Measurements from ENCODE around the gene ZNF469. TPM values are rescaled to one million over a fixed set of nuclear protein-coding genes. Genes with fewer than 3 reads are reported as not detected.

The ZNF469 gene
- total RNA-seq, 1 donor from 2014 or later: under 0.01 TPM

GRCh38 chr16:88413231-88413630, 30.5 kb downstream of the ZNF469 start:
- TF ChIP-seq CTCF (IDR thresholded peaks at IDR 0.05; ENCODE audit: insufficient read depth, low read length, severe bottlenecking): no peak
- DNase-seq (ENCODE audit: low read depth) (no peak), FAIRE-seq (no peak)
- Histone ChIP-seq H3K4me3 (ENCODE audit: low read depth, low read length) (no peak overlapping the region), H3K36me3 (ENCODE audit: control insufficient read depth, insufficient read depth, low read length) (no peaks in the 10 kb centered on the region), H3K27me3 (ENCODE audit: control insufficient read depth, insufficient read depth, low read length) (no peaks in the 10 kb centered on the region)

GRCh38 chr16:88413631-88414030, 30.9 kb downstream of the ZNF469 start:
- no peak for DNase-seq (ENCODE audit: low read depth)
- Histone ChIP-seq H3K36me3 (ENCODE audit: control insufficient read depth, insufficient read depth, low read length) (no peaks in the 10 kb centered on the region), H3K27me3 (ENCODE audit: control insufficient read depth, insufficient read depth, low read length) (no peaks in the 10 kb centered on the region), H3K4me3 (ENCODE audit: low read depth, low read length) (no peak overlapping the region)
- FAIRE-seq: no peak
- no peak for TF ChIP-seq CTCF (IDR thresholded peaks at IDR 0.05; ENCODE audit: insufficient read depth, low read length, severe bottlenecking)

GRCh38 chr16:88414521-88415380, 32.0 kb downstream of the ZNF469 start:
- no peak for TF ChIP-seq CTCF (IDR thresholded peaks at IDR 0.05; ENCODE audit: insufficient read depth, low read length, severe bottlenecking)
- Histone ChIP-seq H3K36me3 (ENCODE audit: control insufficient read depth, insufficient read depth, low read length) (no peaks in the 10 kb centered on the region), H3K4me3 (ENCODE audit: low read depth, low read length) (no peak overlapping the region), H3K27me3 (ENCODE audit: control insufficient read depth, insufficient read depth, low read length) (no peaks in the 10 kb centered on the region)
- FAIRE-seq (no peak), DNase-seq (ENCODE audit: low read depth) (no peak)

GRCh38 chr16:88415381-88415705, 32.6 kb downstream of the ZNF469 start:
- no peak for FAIRE-seq
- TF ChIP-seq CTCF (IDR thresholded peaks at IDR 0.05; ENCODE audit: insufficient read depth, low read length, severe bottlenecking): no peak

GRCh38 chr16:88415713-88416323, 33.1 kb downstream of the ZNF469 start:
- no peak for FAIRE-seq
- no peak overlapping the region for H3K4me3 ChIP-seq (ENCODE audit: low read depth, low read length)
- no peak for DNase-seq (ENCODE audit: low read depth)

More at GRCh38 chr16:88415381-88415705, 32.6 kb downstream of the ZNF469 start:
- no peaks in the 10 kb centered on the region for H3K36me3 ChIP-seq (ENCODE audit: control insufficient read depth, insufficient read depth, low read length)
- H3K4me3 ChIP-seq (ENCODE audit: low read depth, low read length): no peak overlapping the region
- no peaks in the 10 kb centered on the region for H3K27me3 ChIP-seq (ENCODE audit: control insufficient read depth, insufficient read depth, low read length)
- no peak for DNase-seq (ENCODE audit: low read depth)

More at GRCh38 chr16:88415713-88416323, 33.1 kb downstream of the ZNF469 start:
- no peaks in the 10 kb centered on the region for H3K27me3 ChIP-seq (ENCODE audit: control insufficient read depth, insufficient read depth, low read length)
- no peaks in the 10 kb centered on the region for H3K36me3 ChIP-seq (ENCODE audit: control insufficient read depth, insufficient read depth, low read length)
- no peak for TF ChIP-seq CTCF (IDR thresholded peaks at IDR 0.05; ENCODE audit: insufficient read depth, low read length, severe bottlenecking)

Data from bronchial epithelial cell (primary cell).